Measurements from ENCODE around the gene HIC1. TPM values are rescaled to one million over a fixed set of nuclear protein-coding genes. Genes with fewer than 3 reads are reported as not detected.

The HIC1 gene
- total and polyA plus RNA-seq, 2 experiments from 2014 or later, result 0.17 to 0.26 TPM

DNA sequence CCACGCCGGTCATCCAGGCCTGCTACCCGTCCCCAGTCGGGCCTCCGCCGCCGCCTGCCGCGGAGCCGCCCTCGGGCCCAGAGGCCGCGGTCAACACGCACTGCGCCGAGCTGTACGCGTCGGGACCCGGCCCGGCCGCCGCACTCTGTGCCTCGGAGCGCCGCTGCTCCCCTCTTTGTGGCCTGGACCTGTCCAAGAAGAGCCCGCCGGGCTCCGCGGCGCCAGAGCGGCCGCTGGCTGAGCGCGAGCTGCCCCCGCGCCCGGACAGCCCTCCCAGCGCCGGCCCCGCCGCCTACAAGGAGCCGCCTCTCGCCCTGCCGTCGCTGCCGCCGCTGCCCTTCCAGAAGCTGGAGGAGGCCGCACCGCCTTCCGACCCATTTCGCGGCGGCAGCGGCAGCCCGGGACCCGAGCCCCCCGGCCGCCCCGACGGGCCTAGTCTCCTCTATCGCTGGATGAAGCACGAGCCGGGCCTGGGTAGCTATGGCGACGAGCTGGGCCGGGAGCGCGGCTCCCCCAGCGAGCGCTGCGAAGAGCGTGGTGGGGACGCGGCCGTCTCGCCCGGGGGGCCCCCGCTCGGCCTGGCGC lies 2.4 kb downstream of the HIC1 start:
- Histone ChIP-seq H3K4me1 (ENCODE audit: insufficient read depth) (peaks cover 17% of the 10 kb centered on the region), H2AFZ (no peak overlapping the region), H3K36me3 (ENCODE audit: insufficient read depth) (no peaks in the 10 kb centered on the region), H3F3A (replicated peaks; ENCODE audit: low read depth) (0 out of 2 replicates have a peak, but pooled peaks cover 11% of the 10 kb centered on the region), H3K27me3 (ENCODE audit: insufficient read depth) (peaks cover 83% of the 10 kb centered on the region), H3K4me3 (peak overlapping the region; percentile 44; the same call in 1 of the 2 replicates), H3K27ac (ENCODE audit: low read depth) (no peak overlapping the region), H4K20me1 (replicated peaks; ENCODE audit: insufficient read depth) (no peaks in the 10 kb centered on the region; the same call in 1 of the 2 replicates), H3K79me2 (replicated peaks; ENCODE audit: insufficient read depth) (no peaks in the 10 kb centered on the region), H3K4me2 (peak overlapping the region; percentile 78; the same call in 1 of the 2 replicates), H3K9me2 (ENCODE audit: insufficient read depth) (no peaks in the 10 kb centered on the region)
- TF ChIP-seq EZH2 (IDR thresholded peaks at IDR 0.05; ENCODE audit: low read depth, unreplicated experiment) (peak; percentile 59), NANOG (IDR thresholded peaks at IDR 0.05; ENCODE audit: borderline replicate concordance) (no peak)
- Mint-ChIP-seq H3K36me3 (ENCODE audit: low read depth) (peaks cover 5% of the 10 kb centered on the region), H3K4me3 (no peak overlapping the region), H3K27me3 (ENCODE audit: insufficient read depth, low read depth, poor library complexity) (peaks cover 67% of the 10 kb centered on the region), H3K27ac (no peak overlapping the region), H3K9me3 (no peaks in the 10 kb centered on the region), H3K4me1 (peaks cover 15% of the 10 kb centered on the region)
- ATAC-seq (no peak; the same call in 2 of the 3 replicates), DNase-seq (ENCODE audit: low spot score) (peak; percentile 59)

DNA sequence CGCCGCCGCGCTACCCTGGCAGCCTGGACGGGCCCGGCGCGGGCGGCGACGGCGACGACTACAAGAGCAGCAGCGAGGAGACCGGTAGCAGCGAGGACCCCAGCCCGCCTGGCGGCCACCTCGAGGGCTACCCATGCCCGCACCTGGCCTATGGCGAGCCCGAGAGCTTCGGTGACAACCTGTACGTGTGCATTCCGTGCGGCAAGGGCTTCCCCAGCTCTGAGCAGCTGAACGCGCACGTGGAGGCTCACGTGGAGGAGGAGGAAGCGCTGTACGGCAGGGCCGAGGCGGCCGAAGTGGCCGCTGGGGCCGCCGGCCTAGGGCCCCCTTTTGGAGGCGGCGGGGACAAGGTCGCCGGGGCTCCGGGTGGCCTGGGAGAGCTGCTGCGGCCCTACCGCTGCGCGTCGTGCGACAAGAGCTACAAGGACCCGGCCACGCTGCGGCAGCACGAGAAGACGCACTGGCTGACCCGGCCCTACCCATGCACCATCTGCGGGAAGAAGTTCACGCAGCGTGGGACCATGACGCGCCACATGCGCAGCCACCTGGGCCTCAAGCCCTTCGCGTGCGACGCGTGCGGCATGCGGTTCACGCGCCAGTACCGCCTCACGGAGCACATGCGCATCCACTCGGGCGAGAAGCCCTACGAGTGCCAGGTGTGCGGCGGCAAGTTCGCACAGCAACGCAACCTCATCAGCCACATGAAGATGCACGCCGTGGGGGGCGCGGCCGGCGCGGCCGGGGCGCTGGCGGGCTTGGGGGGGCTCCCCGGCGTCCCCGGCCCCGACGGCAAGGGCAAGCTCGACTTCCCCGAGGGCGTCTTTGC lies 3.1 kb downstream of the HIC1 start:
- peaks cover 73% of the 10 kb centered on the region for H3K27me3 Mint-ChIP-seq (ENCODE audit: insufficient read depth, low read depth, poor library complexity)
- peaks cover 5% of the 10 kb centered on the region for H3K36me3 Mint-ChIP-seq (ENCODE audit: low read depth)
- peaks cover 80% of the 10 kb centered on the region for H3K27me3 ChIP-seq (ENCODE audit: insufficient read depth)
- TF ChIP-seq ZNF114 (CRISPR knock-in tag; IDR thresholded peaks at IDR 0.05) (no peak), NANOG (IDR thresholded peaks at IDR 0.05; ENCODE audit: borderline replicate concordance) (no peak), EZH2phosphoT487 (IDR thresholded peaks at IDR 0.05; ENCODE audit: unreplicated experiment) (no peak), EZH2 (IDR thresholded peaks at IDR 0.05; ENCODE audit: low read depth, unreplicated experiment) (peak; percentile 50), JUNB (IDR thresholded peaks at IDR 0.05; ENCODE audit: unreplicated experiment) (no peak), CREB1 (CRISPR knock-in tag; IDR thresholded peaks at IDR 0.05; ENCODE audit: low read depth) (no peak)
- TF ChIP-seq, protein P1, sequence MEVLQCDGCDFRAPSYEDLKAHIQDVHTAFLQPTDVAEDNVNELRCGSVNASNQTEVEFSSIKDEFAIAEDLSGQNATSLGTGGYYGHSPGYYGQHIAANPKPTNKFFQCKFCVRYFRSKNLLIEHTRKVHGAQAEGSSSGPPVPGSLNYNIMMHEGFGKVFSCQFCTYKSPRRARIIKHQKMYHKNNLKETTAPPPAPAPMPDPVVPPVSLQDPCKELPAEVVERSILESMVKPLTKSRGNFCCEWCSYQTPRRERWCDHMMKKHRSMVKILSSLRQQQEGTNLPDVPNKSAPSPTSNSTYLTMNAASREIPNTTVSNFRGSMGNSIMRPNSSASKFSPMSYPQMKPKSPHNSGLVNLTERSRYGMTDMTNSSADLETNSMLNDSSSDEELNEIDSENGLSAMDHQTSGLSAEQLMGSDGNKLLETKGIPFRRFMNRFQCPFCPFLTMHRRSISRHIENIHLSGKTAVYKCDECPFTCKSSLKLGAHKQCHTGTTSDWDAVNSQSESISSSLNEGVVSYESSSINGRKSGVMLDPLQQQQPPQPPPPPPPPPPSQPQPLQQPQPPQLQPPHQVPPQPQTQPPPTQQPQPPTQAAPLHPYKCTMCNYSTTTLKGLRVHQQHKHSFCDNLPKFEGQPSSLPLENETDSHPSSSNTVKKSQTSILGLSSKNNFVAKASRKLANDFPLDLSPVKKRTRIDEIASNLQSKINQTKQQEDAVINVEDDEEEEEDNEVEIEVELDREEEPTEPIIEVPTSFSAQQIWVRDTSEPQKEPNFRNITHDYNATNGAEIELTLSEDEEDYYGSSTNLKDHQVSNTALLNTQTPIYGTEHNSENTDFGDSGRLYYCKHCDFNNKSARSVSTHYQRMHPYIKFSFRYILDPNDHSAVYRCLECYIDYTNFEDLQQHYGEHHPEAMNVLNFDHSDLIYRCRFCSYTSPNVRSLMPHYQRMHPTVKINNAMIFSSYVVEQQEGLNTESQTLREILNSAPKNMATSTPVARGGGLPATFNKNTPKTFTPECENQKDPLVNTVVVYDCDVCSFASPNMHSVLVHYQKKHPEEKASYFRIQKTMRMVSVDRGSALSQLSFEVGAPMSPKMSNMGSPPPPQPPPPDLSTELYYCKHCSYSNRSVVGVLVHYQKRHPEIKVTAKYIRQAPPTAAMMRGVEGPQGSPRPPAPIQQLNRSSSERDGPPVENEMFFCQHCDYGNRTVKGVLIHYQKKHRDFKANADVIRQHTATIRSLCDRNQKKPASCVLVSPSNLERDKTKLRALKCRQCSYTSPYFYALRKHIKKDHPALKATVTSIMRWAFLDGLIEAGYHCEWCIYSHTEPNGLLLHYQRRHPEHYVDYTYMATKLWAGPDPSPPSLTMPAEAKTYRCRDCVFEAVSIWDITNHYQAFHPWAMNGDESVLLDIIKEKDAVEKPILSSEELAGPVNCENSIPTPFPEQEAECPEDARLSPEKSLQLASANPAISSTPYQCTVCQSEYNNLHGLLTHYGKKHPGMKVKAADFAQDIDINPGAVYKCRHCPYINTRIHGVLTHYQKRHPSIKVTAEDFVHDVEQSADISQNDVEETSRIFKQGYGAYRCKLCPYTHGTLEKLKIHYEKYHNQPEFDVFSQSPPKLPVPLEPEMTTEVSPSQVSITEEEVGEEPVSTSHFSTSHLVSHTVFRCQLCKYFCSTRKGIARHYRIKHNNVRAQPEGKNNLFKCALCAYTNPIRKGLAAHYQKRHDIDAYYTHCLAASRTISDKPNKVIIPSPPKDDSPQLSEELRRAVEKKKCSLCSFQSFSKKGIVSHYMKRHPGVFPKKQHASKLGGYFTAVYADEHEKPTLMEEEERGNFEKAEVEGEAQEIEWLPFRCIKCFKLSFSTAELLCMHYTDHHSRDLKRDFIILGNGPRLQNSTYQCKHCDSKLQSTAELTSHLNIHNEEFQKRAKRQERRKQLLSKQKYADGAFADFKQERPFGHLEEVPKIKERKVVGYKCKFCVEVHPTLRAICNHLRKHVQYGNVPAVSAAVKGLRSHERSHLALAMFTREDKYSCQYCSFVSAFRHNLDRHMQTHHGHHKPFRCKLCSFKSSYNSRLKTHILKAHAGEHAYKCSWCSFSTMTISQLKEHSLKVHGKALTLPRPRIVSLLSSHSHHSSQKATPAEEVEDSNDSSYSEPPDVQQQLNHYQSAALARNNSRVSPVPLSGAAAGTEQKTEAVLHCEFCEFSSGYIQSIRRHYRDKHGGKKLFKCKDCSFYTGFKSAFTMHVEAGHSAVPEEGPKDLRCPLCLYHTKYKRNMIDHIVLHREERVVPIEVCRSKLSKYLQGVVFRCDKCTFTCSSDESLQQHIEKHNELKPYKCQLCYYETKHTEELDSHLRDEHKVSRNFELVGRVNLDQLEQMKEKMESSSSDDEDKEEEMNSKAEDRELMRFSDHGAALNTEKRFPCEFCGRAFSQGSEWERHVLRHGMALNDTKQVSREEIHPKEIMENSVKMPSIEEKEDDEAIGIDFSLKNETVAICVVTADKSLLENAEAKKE (CRISPR knock-in tag; IDR thresholded peaks at IDR 0.05), result no peak
- ATAC-seq (no peak), DNase-seq (ENCODE audit: low spot score) (peak; percentile 51)
- H3K4me3 ChIP-seq, result peak overlapping the region; percentile 44; the same call in 1 of the 2 replicates
- peaks cover 22% of the 10 kb centered on the region for H3K4me1 Mint-ChIP-seq
- no peak overlapping the region for H3K27ac ChIP-seq (ENCODE audit: low read depth)
- H3K36me3 ChIP-seq (ENCODE audit: insufficient read depth), result no peaks in the 10 kb centered on the region
- no peak overlapping the region for H3K27ac Mint-ChIP-seq
- H4K20me1 ChIP-seq (replicated peaks; ENCODE audit: insufficient read depth), result no peaks in the 10 kb centered on the region; the same call in 1 of the 2 replicates
- H3K9me2 ChIP-seq (ENCODE audit: insufficient read depth), result no peaks in the 10 kb centered on the region
- no peaks in the 10 kb centered on the region for H3K9me3 Mint-ChIP-seq
- H3K79me2 ChIP-seq (replicated peaks; ENCODE audit: insufficient read depth), result no peaks in the 10 kb centered on the region
- 0 out of 2 replicates have a peak, but pooled peaks cover 14% of the 10 kb centered on the region for H3F3A ChIP-seq (replicated peaks; ENCODE audit: low read depth)
- no peak overlapping the region for H3K4me3 Mint-ChIP-seq
- peak overlapping the region; percentile 78; the same call in 1 of the 2 replicates for H3K4me2 ChIP-seq
- peaks cover 24% of the 10 kb centered on the region for H3K4me1 ChIP-seq (ENCODE audit: insufficient read depth)
- H2AFZ ChIP-seq, result no peak overlapping the region

All from GM23338 (cell line).